Breast epithelium (tissue), 4 donors: ENCODE data around the gene HBM. TPM values are rescaled to one million over a fixed set of nuclear protein-coding genes. Genes with fewer than 3 reads are reported as not detected.

ENCODE experiments used
- DNase-seq, 2 donors: peaks; one replicate each; pipeline ENCODE4 v3.0.0-alpha.2; 2019; ENCODE audit warnings: low spot score in 2 of 2
- H3K27ac ChIP-seq, 2 donors: fragments of 200-600 bp; sonication (generic) in 1 of 2; one replicate each; pipeline ENCODE4 v1.5.1; 2016 to 2019; ENCODE audit warnings: mild to moderate bottlenecking in 1 of 2
- H3K27me3 ChIP-seq, 2 donors: fragments of 200-600 bp; sonication (generic) in 1 of 2; one replicate each; pipeline versions ENCODE4 v1.5.1 to v1.6.0; 2017 to 2019; ENCODE audit warnings: control low read depth in 1 of 2, mild to moderate bottlenecking in 1 of 2
- H3K36me3 ChIP-seq: fragments of 200-600 bp; one replicate; pipeline ENCODE4 v1.5.1; 2019
- H3K4me1 ChIP-seq, 2 donors: fragments of 200-600 bp; sonication (generic); one replicate each; pipeline ENCODE4 v1.5.1; 2016 to 2019; ENCODE audit warnings: control low read depth in 1 of 2
- H3K4me3 ChIP-seq, 3 donors: fragments of 200-600 bp; sonication (generic); 1 replicate in 2 of 3; 2 replicates in 1 of 3; pipeline ENCODE4 v1.5.1; 2016 to 2019; ENCODE audit warnings: mild to moderate bottlenecking in 3 of 3, moderate library complexity in 2 of 3
- H3K9me3 ChIP-seq, 2 donors: fragments of 200-600 bp; sonication (generic) in 1 of 2; one replicate each; pipeline ENCODE4 v1.5.1; 2016 to 2019; ENCODE audit warnings: control low read depth in 1 of 2
- POLR2A ChIP-seq: fragments of 450-650 bp; IDR thresholded peaks from one replicate; pipeline ENCODE4 v1.6.1; 2016; ENCODE audit warnings: antibody characterized with exemption, mild to moderate bottlenecking, moderate library complexity
- POLR2AphosphoS5 ChIP-seq, 3 donors: sonication (generic); formaldehyde crosslinking; IDR thresholded peaks; one replicate each; pipeline ENCODE4 v1.6.1; 2017; ENCODE audit warnings: antibody characterized with exemption in 3 of 3
- intact Hi-C: fragments of 100-400 bp; cut with DNase I; formaldehyde crosslinking; loops from one replicate; pipeline ENCODE4 v1.15.1; 2023; ENCODE audit warnings: low total_unique reads
- total RNA-seq, 3 donors: library from RNA; depleted of rRNA; stranded (reverse); fragments of >200 nt; gene quantifications; one replicate each; pipeline ENCODE4 v1.1.0, GENCODE V29; 2016
- TF ChIP-seq, protein P1 (sequence below), 3 donors: fragments of 450-650 bp; IDR thresholded peaks; one replicate each; pipeline ENCODE4 v1.5.1; 2016 to 2017; ENCODE audit warnings: antibody characterized with exemption in 3 of 3, mild to moderate bottlenecking in 3 of 3, moderate library complexity in 3 of 3

Gene HBM
- total RNA-seq, 3 donors from 2014 or later, result 1.3 TPM; not detected in 2

GRCh38 chr16:178668-179015 is 12.9 kb downstream of the HBM start:
- no peak overlapping the region for H3K4me3 ChIP-seq
- H3K27me3 ChIP-seq, result peaks cover 6 to 54% of the 10 kb centered on the region in 2 donors
- peaks cover 11% of the 10 kb centered on the region in 2 donors for H3K4me1 ChIP-seq
- no peak for DNase-seq
- no peaks in the 10 kb centered on the region for H3K9me3 ChIP-seq
- TF ChIP-seq, protein P1, sequence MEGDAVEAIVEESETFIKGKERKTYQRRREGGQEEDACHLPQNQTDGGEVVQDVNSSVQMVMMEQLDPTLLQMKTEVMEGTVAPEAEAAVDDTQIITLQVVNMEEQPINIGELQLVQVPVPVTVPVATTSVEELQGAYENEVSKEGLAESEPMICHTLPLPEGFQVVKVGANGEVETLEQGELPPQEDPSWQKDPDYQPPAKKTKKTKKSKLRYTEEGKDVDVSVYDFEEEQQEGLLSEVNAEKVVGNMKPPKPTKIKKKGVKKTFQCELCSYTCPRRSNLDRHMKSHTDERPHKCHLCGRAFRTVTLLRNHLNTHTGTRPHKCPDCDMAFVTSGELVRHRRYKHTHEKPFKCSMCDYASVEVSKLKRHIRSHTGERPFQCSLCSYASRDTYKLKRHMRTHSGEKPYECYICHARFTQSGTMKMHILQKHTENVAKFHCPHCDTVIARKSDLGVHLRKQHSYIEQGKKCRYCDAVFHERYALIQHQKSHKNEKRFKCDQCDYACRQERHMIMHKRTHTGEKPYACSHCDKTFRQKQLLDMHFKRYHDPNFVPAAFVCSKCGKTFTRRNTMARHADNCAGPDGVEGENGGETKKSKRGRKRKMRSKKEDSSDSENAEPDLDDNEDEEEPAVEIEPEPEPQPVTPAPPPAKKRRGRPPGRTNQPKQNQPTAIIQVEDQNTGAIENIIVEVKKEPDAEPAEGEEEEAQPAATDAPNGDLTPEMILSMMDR (IDR thresholded peaks at IDR 0.05), result no peak
- no peak for TF ChIP-seq POLR2AphosphoS5 (IDR thresholded peaks at IDR 0.05)
- no peak for TF ChIP-seq POLR2A
- H3K27ac ChIP-seq, result no peak overlapping the region
- intact Hi-C loops, result no loop called here
- H3K36me3 ChIP-seq, result no peaks in the 10 kb centered on the region

GRCh38 chr16:179211-180092 is 13.7 kb downstream of the HBM start:
- H3K9me3 ChIP-seq, result no peaks in the 10 kb centered on the region
- H3K4me3 ChIP-seq, result no peak overlapping the region
- no peak for DNase-seq
- H3K27ac ChIP-seq, result no peak overlapping the region
- H3K27me3 ChIP-seq, result peaks cover 6 to 52% of the 10 kb centered on the region in 2 donors
- H3K4me1 ChIP-seq, result peaks cover 11% of the 10 kb centered on the region in 2 donors
- intact Hi-C loops, result no loop called here
- no peaks in the 10 kb centered on the region for H3K36me3 ChIP-seq
- TF ChIP-seq, protein P1 (IDR thresholded peaks at IDR 0.05), result no peak
- TF ChIP-seq POLR2A, result no peak
- TF ChIP-seq POLR2AphosphoS5 (IDR thresholded peaks at IDR 0.05), result no peak

DNA sequence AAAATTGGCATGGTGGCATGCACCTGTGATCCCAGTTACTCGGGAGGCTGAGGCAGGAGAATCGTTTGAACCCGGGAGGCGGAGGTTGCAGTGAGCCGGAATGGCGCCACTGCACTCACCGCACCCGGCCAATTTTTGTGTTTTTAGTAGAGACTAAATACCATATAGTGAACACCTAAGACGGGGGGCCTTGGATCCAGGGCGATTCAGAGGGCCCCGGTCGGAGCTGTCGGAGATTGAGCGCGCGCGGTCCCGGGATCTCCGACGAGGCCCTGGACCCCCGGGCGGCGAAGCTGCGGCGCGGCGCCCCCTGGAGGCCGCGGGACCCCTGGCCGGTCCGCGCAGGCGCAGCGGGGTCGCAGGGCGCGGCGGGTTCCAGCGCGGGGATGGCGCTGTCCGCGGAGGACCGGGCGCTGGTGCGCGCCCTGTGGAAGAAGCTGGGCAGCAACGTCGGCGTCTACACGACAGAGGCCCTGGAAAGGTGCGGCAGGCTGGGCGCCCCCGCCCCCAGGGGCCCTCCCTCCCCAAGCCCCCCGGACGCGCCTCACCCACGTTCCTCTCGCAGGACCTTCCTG is 14.4 kb downstream of the HBM start, which contains the start of gene HBQ1:
Gene HBQ1 (plus strand): TSS at position 359 of the 575 bp plus-strand sequence. CDS start 28 bp downstream, at position 387.
- TF ChIP-seq, protein P1 (IDR thresholded peaks at IDR 0.05), result no peak
- TF ChIP-seq POLR2AphosphoS5 (IDR thresholded peaks at IDR 0.05) (no peak), POLR2A (no peak)

DNA sequence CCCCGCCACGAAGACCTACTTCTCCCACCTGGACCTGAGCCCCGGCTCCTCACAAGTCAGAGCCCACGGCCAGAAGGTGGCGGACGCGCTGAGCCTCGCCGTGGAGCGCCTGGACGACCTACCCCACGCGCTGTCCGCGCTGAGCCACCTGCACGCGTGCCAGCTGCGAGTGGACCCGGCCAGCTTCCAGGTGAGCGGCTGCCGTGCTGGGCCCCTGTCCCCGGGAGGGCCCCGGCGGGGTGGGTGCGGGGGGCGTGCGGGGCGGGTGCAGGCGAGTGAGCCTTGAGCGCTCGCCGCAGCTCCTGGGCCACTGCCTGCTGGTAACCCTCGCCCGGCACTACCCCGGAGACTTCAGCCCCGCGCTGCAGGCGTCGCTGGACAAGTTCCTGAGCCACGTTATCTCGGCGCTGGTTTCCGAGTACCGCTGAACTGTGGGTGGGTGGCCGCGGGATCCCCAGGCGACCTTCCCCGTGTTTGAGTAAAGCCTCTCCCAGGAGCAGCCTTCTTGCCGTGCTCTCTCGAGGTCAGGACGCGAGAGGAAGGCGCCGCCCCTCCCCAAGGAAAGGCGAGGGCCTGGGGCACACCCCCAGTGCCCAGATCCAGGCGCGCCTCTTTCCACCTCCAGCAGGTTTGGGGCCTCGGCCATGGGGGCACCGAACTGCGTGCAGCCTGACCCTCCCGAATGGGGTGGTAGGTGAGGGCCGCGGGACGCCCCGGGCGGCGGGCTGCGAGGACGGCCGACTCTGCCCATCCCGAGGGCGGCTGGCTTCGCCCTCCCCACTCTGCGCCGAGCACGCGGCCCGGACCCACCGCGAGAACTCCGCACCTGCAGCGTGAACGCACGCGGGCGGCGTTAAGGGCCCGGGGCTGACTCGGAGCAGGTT is 15.1 kb downstream of the HBM start:
- Histone ChIP-seq H3K27ac (no peak overlapping the region), H3K4me1 (peaks cover 11% of the 10 kb centered on the region in 2 donors), H3K4me3 (peak overlapping the region in 2 of 3 donors; percentile 36 to 64), H3K36me3 (no peaks in the 10 kb centered on the region), H3K9me3 (no peaks in the 10 kb centered on the region), H3K27me3 (peaks cover 6 to 40% of the 10 kb centered on the region in 2 donors)
- intact Hi-C loops, result no loop called here
- no peak for DNase-seq
- peak in 1 of 3 donors; percentile 25 for TF ChIP-seq POLR2AphosphoS5 (IDR thresholded peaks at IDR 0.05)
- TF ChIP-seq, protein P1 (IDR thresholded peaks at IDR 0.05), result peak in 1 of 3 donors; percentile 94
- TF ChIP-seq POLR2A, result no peak

More for the DNA sequence above, 14.4 kb downstream of the HBM start, which contains the start of gene HBQ1:
- intact Hi-C loops, result no loop called here
- H3K36me3 ChIP-seq, result no peaks in the 10 kb centered on the region
- no peaks in the 10 kb centered on the region for H3K9me3 ChIP-seq
- no peak within 1 kb of the TSS for H3K27ac ChIP-seq
- peaks cover 11% of the 10 kb centered on the region in 2 donors for H3K4me1 ChIP-seq
- DNase-seq, result no peak
- peak within 1 kb of the TSS in 2 of 3 donors; percentile 36 to 64 for H3K4me3 ChIP-seq
- peaks cover 6 to 45% of the 10 kb centered on the region in 2 donors for H3K27me3 ChIP-seq
